GM19463 (cell line): ENCODE measurements around the gene ABCC4.

Experiments
- ATAC-seq: cut with Tn5 transposase; IDR thresholded peaks from one replicate; pipeline ENCODE4 v1.9.1; 2021; ENCODE audit warnings: mild to moderate bottlenecking, moderate library complexity; ENCODE audit not compliant: unreplicated experiment

The ABCC4 gene

GRCh38 chr13:95122063-95122462 is 179.2 kb downstream of the ABCC4 start:
- ATAC-seq = no peak

GRCh38 chr13:95121516-95121915 is 179.7 kb downstream of the ABCC4 start:
- no peak for ATAC-seq

- no peak for ATAC-seq
Observed at GRCh38 chr13:95120650-95121049, 180.6 kb downstream of the ABCC4 start.

GRCh38 chr13:95118541-95119324 is 182.5 kb downstream of the ABCC4 start:
- no peak for ATAC-seq

- no peak for ATAC-seq
Observed at GRCh38 chr13:95117092-95117491, 184.2 kb downstream of the ABCC4 start.

- no peak for ATAC-seq
Observed at GRCh38 chr13:95115525-95115924, 185.7 kb downstream of the ABCC4 start.

- no peak for ATAC-seq
Observed at GRCh38 chr13:95113601-95114000, 187.7 kb downstream of the ABCC4 start.

- no peak for ATAC-seq
Observed at GRCh38 chr13:95112883-95113282, 188.4 kb downstream of the ABCC4 start.

- ATAC-seq = no peak
Observed at GRCh38 chr13:95111608-95112007, 189.6 kb downstream of the ABCC4 start.

- ATAC-seq = no peak
Observed at GRCh38 chr13:95106562-95106961, 194.7 kb downstream of the ABCC4 start.

GRCh38 chr13:95100525-95101433 is 200.5 kb downstream of the ABCC4 start:
- no peak for ATAC-seq

GRCh38 chr13:95099541-95099940 is 201.7 kb downstream of the ABCC4 start:
- no peak for ATAC-seq

GRCh38 chr13:95098916-95099315 is 202.3 kb downstream of the ABCC4 start:
- ATAC-seq = no peak

GRCh38 chr13:95091755-95092154 is 209.5 kb downstream of the ABCC4 start:
- ATAC-seq = peak; percentile 51

GRCh38 chr13:95087746-95088305 is 213.4 kb downstream of the ABCC4 start:
- ATAC-seq = no peak

GRCh38 chr13:95086761-95087160 is 214.5 kb downstream of the ABCC4 start:
- no peak for ATAC-seq

- no peak for ATAC-seq
Observed at GRCh38 chr13:95083758-95084157, 217.5 kb downstream of the ABCC4 start.

- ATAC-seq = no peak
Observed at GRCh38 chr13:95083066-95083465, 218.2 kb downstream of the ABCC4 start.

- ATAC-seq = no peak
Observed at GRCh38 chr13:95075506-95075905, 225.7 kb downstream of the ABCC4 start.

GRCh38 chr13:95074820-95075219 is 226.4 kb downstream of the ABCC4 start:
- ATAC-seq = no peak

- no peak for ATAC-seq
Observed at GRCh38 chr13:95073747-95074311, 227.4 kb downstream of the ABCC4 start.
